HEK293T (cell line): Measurements from ENCODE around the gene DCX.

ENCODE experiments used
- ARNT ChIP-seq: fragments of 450-650 bp; IDR thresholded peaks from 2 replicates; pipeline ENCODE4 v1.6.1; 2017; ENCODE audit warnings: mild to moderate bottlenecking
- ELF4 ChIP-seq: fragments of 450-650 bp; IDR thresholded peaks from 2 replicates; pipeline ENCODE4 v1.6.1; 2017; ENCODE audit warnings: antibody characterized with exemption
- FOXK2 ChIP-seq: fragments of 450-650 bp; IDR thresholded peaks from 2 replicates; pipeline ENCODE4 v1.6.1; 2016; ENCODE audit warnings: mild to moderate bottlenecking
- SUZ12 ChIP-seq: fragments of 450-650 bp; IDR thresholded peaks from 2 replicates; pipeline ENCODE4 v1.6.1; 2016; ENCODE audit warnings: mild to moderate bottlenecking
- TARDBP ChIP-seq: fragments of 450-650 bp; IDR thresholded peaks from 2 replicates; pipeline ENCODE4 v1.6.1; 2016

GRCh38 chrX:111322231-111322855, 89.6 kb downstream of the DCX start:
- TF ChIP-seq FOXK2 (no peak), ARNT (no peak), SUZ12 (no peak), TARDBP (no peak), ELF4 (no peak)
